CD14-positive monocyte (primary cell): ENCODE measurements around the gene STX18. TPM values are rescaled to one million over a fixed set of nuclear protein-coding genes. Genes with fewer than 3 reads are reported as not detected.
A peak's percentile ranks its signal among the peaks of the same experiment; 100 is the strongest.

Experiments used
- DNase-seq, 3 donors: peaks; one replicate each; pipeline ENCODE4 v3.0.0-alpha.2; 2011 to 2022
- H2AFZ ChIP-seq: 2 replicates; pipeline ENCODE4 v1.6.0; 2012; ENCODE audit warnings: mild to moderate bottlenecking, low read depth, low read length, inconsistent platforms; ENCODE audit not compliant: insufficient read depth, poor library complexity, severe bottlenecking
- H3K27ac ChIP-seq, 2 donors: 1 replicate in 1 of 2; 2 replicates in 1 of 2; pipeline ENCODE4 v1.5.1; 2012 to 2013; ENCODE audit warnings: low read length in 2 of 2, control low read depth in 1 of 2, inconsistent platforms in 1 of 2, low read depth in 1 of 2, mild to moderate bottlenecking in 1 of 2
- H3K27me3 ChIP-seq, 2 donors: one replicate each; pipeline versions ENCODE4 v1.6.0 to v1.6.1; 2011 to 2013; ENCODE audit warnings: low read length in 2 of 2; ENCODE audit not compliant: control insufficient read depth in 2 of 2, insufficient read depth in 2 of 2
- H3K36me3 ChIP-seq, 2 donors: replicated peaks in 1 of 2; 1 replicate in 1 of 2; 2 replicates in 1 of 2; pipeline versions ENCODE4 v1.5.1 to v1.6.1; 2012 to 2013; ENCODE audit warnings: low read length in 2 of 2, control low read depth in 1 of 2, inconsistent platforms in 1 of 2, mild to moderate bottlenecking in 1 of 2; ENCODE audit not compliant: insufficient read depth in 2 of 2, control insufficient read depth in 1 of 2
- H3K4me1 ChIP-seq, 2 donors: 1 replicate in 1 of 2; 2 replicates in 1 of 2; pipeline versions ENCODE4 v1.5.1 to v1.6.1; 2012 to 2013; ENCODE audit warnings: low read length in 2 of 2, control low read depth in 1 of 2, inconsistent platforms in 1 of 2, mild to moderate bottlenecking in 1 of 2, moderate library complexity in 1 of 2; ENCODE audit not compliant: insufficient read depth in 2 of 2, control insufficient read depth in 1 of 2
- H3K4me2 ChIP-seq: replicated peaks from 2 replicates; pipeline ENCODE3; 2012; ENCODE audit warnings: low read length, moderate library complexity, mild to moderate bottlenecking; ENCODE audit not compliant: poor library complexity, severe bottlenecking; ENCODE audit errors: extremely low read depth
- H3K4me3 ChIP-seq, 3 experiments: fragments of 200-600 bp in 1 of 3; sonication (generic) in 1 of 3; replicated peaks in 1 of 3; 1 replicate in 2 of 3; 2 replicates in 1 of 3; pipeline ENCODE4 v1.5.1; 2011 to 2013; ENCODE audit warnings: low read length in 3 of 3, mild to moderate bottlenecking in 3 of 3, control low read depth in 2 of 3, low read depth in 2 of 3, inconsistent platforms in 1 of 3, moderate library complexity in 1 of 3
- H3K79me2 ChIP-seq: 2 replicates; pipeline ENCODE4 v1.6.0; 2012; ENCODE audit warnings: mild to moderate bottlenecking, control low read depth, inconsistent platforms, low read length, moderate library complexity; ENCODE audit not compliant: insufficient read depth
- H3K9ac ChIP-seq: 2 replicates; pipeline ENCODE4 v1.6.0; 2017; ENCODE audit warnings: low read length, mild to moderate bottlenecking; ENCODE audit not compliant: insufficient read depth, poor library complexity, severe bottlenecking
- H3K9me3 ChIP-seq, 2 donors: replicated peaks in 1 of 2; 1 replicate in 1 of 2; 2 replicates in 1 of 2; pipeline versions ENCODE4 v1.5.1 to v1.6.1; 2012 to 2013; ENCODE audit warnings: low read length in 2 of 2, control low read depth in 1 of 2; ENCODE audit not compliant: control insufficient read depth in 1 of 2, insufficient read depth in 1 of 2
- H4K20me1 ChIP-seq: 2 replicates; pipeline ENCODE4 v1.6.0; 2012; ENCODE audit warnings: mild to moderate bottlenecking, low read length, control low read depth, moderate library complexity; ENCODE audit not compliant: insufficient read depth
- H3K27ac Mint-ChIP-seq, 7 donors: one replicate each; pipeline ENCODE4 v1.8.0; 2020; ENCODE audit warnings: mild to moderate bottlenecking in 7 of 7, mixed read lengths in 7 of 7, moderate library complexity in 6 of 7, inconsistent platforms in 2 of 7
- H3K27me3 Mint-ChIP-seq, 3 donors: one replicate each; pipeline ENCODE4 v1.8.0; 2021 to 2022; ENCODE audit warnings: low read depth in 3 of 3, mild to moderate bottlenecking in 3 of 3, mixed read lengths in 3 of 3, moderate library complexity in 3 of 3, inconsistent platforms in 1 of 3
- H3K36me3 Mint-ChIP-seq, 2 donors: one replicate each; pipeline ENCODE4 v1.8.0; 2020; ENCODE audit warnings: mixed read lengths in 2 of 2, inconsistent platforms in 1 of 2, mild to moderate bottlenecking in 1 of 2
- H3K4me1 Mint-ChIP-seq: one replicate; pipeline ENCODE4 v1.8.0; 2020; ENCODE audit warnings: mild to moderate bottlenecking, mixed read lengths
- H3K4me3 Mint-ChIP-seq, 2 donors: one replicate each; pipeline ENCODE4 v1.8.0; 2020; ENCODE audit warnings: mild to moderate bottlenecking in 2 of 2, mixed read lengths in 2 of 2, moderate library complexity in 1 of 2
- H3K9me3 Mint-ChIP-seq, 7 donors: one replicate each; pipeline ENCODE4 v1.8.0; 2020 to 2022; ENCODE audit warnings: mixed read lengths in 7 of 7, mild to moderate bottlenecking in 6 of 7, moderate library complexity in 6 of 7, inconsistent platforms in 2 of 7
- WGBS: methylation state at CpG from one replicate; pipeline ENCODE4 v1.1.5; 2013; ENCODE audit warnings: missing lambda C conversion rate; ENCODE audit not compliant: insufficient coverage; 5-methylcytosine and 5-hydroxymethylcytosine counted together
- intact Hi-C, 2 donors: fragments of 100-400 bp; cut with micrococcal nuclease; formaldehyde crosslinking; loops; one replicate each; pipeline versions ENCODE4 v1.15.0 to v1.15.1; 2023
- polyA plus RNA-seq, 3 donors: library from polyadenylated mRNA; depleted of rRNA in 1 of 3; unstranded in 2 of 3; stranded (reverse) in 1 of 3; fragments of 300-500 nt in 2 of 3; fragments of >200 nt in 1 of 3; fragmentation: Illumina TruSeq in 2 of 3; gene quantifications; 1 replicate in 2 of 3; 2 replicates in 1 of 3; pipeline ENCODE4 v1.2.3, GENCODE V29; 2012 to 2021
- TF ChIP-seq, protein P1 (sequence below): fragments of 200-600 bp; IDR thresholded peaks from one replicate; pipeline ENCODE4 v1.8.0; 2022; ENCODE audit warnings: antibody characterized with exemption, mild to moderate bottlenecking

STX18 gene
- polyA plus RNA-seq, 3 donors, result 19.0 to 24.1 (median 19.6) TPM

DNA sequence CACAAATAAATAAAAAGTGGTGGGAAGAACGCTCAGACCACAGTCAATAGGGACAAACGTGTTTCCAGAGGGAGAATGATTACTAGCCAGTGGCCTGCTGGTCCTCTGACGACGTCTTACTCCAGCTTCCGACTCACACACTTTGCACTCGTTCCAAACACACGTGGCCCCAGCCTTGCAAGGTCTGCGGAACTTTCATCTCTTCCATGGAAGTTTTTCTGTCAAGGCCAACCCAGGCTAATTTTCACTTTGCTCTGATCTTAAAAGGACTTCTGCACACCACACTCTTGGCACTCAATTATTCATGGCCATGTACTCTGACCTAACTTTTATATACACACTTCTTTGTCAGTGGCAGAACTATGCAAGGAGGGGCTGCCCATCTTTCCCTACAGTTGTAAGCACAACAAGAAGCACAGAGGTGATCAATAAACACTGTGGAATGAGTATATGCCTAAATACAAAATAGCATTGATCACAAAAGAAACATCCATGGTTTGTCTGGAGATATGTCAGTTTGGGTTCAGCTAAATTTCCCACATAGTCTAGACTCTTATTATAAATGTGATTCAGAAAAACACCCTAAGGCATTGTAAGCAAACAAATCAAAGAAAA, 69.4 kb downstream of the STX18 start:
- peaks cover 4% of the 10 kb centered on the region for H3K4me1 Mint-ChIP-seq
- Histone ChIP-seq H3K4me3 (no peak overlapping the region), H3K27me3 (no peaks in the 10 kb centered on the region), H3K4me2 (no peak overlapping the region), H3K4me1 (no peaks in the 10 kb centered on the region), H3K79me2 (peaks cover 18% of the 10 kb centered on the region), H4K20me1 (peaks cover 31% of the 10 kb centered on the region), H2AFZ (no peak overlapping the region), H3K36me3 (peaks cover 35 to 50% of the 10 kb centered on the region in 2 donors), H3K9ac (no peak overlapping the region), H3K27ac (no peak overlapping the region), H3K9me3 (no peaks in the 10 kb centered on the region)
- no peak overlapping the region for H3K27ac Mint-ChIP-seq
- no peak overlapping the region for H3K4me3 Mint-ChIP-seq
- TF ChIP-seq, protein P1, sequence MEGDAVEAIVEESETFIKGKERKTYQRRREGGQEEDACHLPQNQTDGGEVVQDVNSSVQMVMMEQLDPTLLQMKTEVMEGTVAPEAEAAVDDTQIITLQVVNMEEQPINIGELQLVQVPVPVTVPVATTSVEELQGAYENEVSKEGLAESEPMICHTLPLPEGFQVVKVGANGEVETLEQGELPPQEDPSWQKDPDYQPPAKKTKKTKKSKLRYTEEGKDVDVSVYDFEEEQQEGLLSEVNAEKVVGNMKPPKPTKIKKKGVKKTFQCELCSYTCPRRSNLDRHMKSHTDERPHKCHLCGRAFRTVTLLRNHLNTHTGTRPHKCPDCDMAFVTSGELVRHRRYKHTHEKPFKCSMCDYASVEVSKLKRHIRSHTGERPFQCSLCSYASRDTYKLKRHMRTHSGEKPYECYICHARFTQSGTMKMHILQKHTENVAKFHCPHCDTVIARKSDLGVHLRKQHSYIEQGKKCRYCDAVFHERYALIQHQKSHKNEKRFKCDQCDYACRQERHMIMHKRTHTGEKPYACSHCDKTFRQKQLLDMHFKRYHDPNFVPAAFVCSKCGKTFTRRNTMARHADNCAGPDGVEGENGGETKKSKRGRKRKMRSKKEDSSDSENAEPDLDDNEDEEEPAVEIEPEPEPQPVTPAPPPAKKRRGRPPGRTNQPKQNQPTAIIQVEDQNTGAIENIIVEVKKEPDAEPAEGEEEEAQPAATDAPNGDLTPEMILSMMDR, result no peak
- intact Hi-C loops, result no loop called here
- H3K27me3 Mint-ChIP-seq, result no peaks in the 10 kb centered on the region
- H3K9me3 Mint-ChIP-seq, result peaks cover 0 to 3% (median 0%) of the 10 kb centered on the region in 7 donors
- H3K36me3 Mint-ChIP-seq, result peaks cover 39 to 40% of the 10 kb centered on the region in 2 donors
- no peak for DNase-seq
- WGBS, result 98% methylated on average over 7 of the region's 8 CpGs

DNA sequence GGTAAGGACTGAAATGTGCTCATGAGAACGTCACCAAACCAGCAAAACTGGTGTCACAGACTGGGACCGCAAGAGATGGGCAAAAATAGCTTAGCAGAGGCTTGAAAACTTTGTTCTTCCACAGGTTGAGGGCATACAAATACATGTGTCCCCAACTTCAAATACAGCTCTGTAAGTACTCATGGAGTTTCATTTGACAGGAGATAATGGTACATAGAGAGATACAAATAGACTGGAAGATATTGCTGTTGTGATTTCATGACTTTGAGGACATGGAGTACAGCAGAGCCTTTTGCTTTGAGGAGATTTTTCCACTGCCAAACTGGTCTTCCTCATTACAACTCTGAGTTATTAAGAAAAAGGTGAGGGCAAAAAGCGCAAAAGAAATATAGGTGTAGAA, 70.7 kb downstream of the STX18 start:
- H3K4me3 Mint-ChIP-seq, result no peak overlapping the region
- H3K27me3 Mint-ChIP-seq, result no peaks in the 10 kb centered on the region
- H2AFZ ChIP-seq, result no peak overlapping the region
- peak overlapping the region in 1 of 7 donors; percentile 30 for H3K27ac Mint-ChIP-seq
- H3K36me3 Mint-ChIP-seq, result peaks cover 49 to 52% of the 10 kb centered on the region in 2 donors
- H3K4me3 ChIP-seq, result no peak overlapping the region
- peaks cover 42 to 62% of the 10 kb centered on the region in 2 donors for H3K36me3 ChIP-seq
- H3K9me3 Mint-ChIP-seq, result peaks cover 0 to 3% (median 0%) of the 10 kb centered on the region in 7 donors
- intact Hi-C loops, result no loop called here
- peaks cover 4% of the 10 kb centered on the region for H3K4me1 Mint-ChIP-seq
- DNase-seq, result no peak
- no peaks in the 10 kb centered on the region for H3K4me1 ChIP-seq
- no peaks in the 10 kb centered on the region for H3K9me3 ChIP-seq
- H4K20me1 ChIP-seq, result peaks cover 21% of the 10 kb centered on the region
- H3K27me3 ChIP-seq, result no peaks in the 10 kb centered on the region
- H3K4me2 ChIP-seq, result no peak overlapping the region
- peaks cover 16% of the 10 kb centered on the region for H3K79me2 ChIP-seq
- H3K27ac ChIP-seq, result no peak overlapping the region
- TF ChIP-seq, protein P1, result no peak
- H3K9ac ChIP-seq, result no peak overlapping the region
- 100% methylated on average over 1 of the region's 3 CpGs for WGBS
